NCI-H1417 treated with DMSO at 0.1 percent for 48 hours (cell line): Measurements from ENCODE around the gene CD180.

Experiments
- DNase-seq: peaks from one replicate; lab custom pipeline; 2025; lab: John Stamatoyannopoulos, UW

Gene CD180

GRCh38 chr5:67160985-67161384 lies 35.6 kb downstream of the CD180 start:
- no peak for DNase-seq

DNA sequence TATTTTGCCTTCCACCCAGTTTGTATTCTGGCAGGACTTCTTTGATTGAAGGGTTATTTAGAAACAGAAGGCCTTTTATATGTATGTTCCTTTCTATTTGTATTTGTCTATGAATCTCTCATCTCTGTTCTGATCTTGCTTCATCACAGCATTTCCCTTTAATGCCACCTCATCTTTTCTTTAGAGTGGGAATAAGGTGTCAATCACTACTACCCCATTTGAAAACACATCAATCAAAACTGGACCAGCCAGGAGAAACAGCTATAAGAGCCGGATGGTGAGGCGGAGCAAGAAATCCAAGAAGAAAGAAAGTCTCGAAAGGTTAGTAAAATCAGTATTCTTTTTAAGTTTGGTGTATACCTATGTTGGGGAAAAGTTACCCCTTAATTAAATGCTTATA lies 36.3 kb downstream of the CD180 start:
- no peak for DNase-seq

- no peak for DNase-seq
Measured at GRCh38 chr5:67156976-67157583, 39.5 kb downstream of the CD180 start.

DNA sequence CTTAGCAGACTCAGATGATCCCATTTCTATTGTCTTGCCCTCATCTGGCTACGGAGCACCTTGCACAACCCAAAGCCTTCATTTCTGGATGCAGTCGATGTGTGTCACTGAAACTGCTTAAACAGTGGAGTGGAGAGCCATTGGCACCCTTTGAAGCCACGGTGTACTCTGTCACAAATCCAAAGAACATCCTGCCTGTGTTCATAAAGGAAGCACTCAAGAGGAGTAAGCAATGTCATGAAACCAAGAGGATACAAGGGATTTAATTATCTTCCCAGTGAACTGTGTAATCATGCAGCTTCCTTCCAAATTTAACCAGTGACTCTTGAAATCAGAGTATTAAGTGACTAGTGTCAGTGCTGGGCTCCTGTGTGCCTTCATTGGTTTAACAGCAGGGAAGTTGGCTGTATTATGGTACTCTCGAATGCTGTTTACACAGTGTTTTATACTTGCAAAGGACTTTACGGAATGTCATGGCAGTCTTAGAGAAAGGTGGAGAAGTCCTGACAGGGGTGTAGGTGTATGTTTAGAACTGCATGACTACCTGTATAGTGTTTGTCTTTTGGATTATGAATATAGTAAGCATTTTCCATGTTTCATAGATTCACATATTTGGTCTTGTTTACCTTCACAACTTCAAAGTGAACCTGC lies 41.9 kb downstream of the CD180 start:
- DNase-seq: no peak

GRCh38 chr5:67153292-67153691 lies 43.3 kb downstream of the CD180 start:
- DNase-seq: no peak

DNA sequence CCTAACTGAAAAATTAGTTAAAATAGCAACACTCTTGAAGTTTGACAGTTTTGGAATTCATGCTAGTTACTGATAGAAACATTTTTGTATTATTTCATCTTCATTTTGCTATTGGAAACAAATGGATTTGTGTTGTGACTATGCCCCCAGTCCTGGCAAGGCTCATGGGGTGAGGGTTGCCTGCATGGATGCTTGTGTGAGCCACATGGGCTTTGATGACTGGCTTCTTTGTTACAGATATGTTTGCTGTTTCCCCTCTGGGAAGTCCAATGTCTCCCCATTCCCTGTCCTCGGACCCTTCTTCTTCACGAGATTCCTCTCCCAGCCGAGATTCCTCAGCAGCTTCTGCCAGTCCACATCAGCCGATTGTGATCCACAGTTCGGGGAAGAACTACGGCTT lies 44.2 kb downstream of the CD180 start:
- DNase-seq: no peak

- DNase-seq: no peak
Measured at GRCh38 chr5:67149951-67150523, 46.6 kb downstream of the CD180 start.

GRCh38 chr5:67149057-67149950 lies 47.3 kb downstream of the CD180 start:
- DNase-seq: no peak

DNA sequence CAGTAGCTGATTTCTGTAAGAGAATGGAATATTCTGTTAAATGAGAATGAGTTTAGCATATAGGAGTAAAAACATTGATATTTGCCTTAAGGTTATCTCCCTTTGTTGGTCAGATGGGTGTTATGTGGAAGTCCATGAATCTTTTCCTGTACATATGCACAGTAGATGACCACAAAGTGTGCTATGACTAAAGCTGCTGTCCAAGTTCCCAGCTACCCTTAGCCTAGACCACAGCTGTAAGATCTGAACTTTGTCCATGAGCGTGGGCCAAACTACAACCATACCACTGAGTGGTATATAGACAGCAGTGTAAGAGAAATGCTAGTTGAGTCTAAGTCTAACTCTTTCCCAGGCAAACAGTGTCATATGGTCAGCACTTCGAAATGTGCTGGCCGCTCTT lies 48.8 kb downstream of the CD180 start:
- no peak for DNase-seq

- no peak for DNase-seq
Measured at GRCh38 chr5:67146981-67147380, 49.6 kb downstream of the CD180 start.

DNA sequence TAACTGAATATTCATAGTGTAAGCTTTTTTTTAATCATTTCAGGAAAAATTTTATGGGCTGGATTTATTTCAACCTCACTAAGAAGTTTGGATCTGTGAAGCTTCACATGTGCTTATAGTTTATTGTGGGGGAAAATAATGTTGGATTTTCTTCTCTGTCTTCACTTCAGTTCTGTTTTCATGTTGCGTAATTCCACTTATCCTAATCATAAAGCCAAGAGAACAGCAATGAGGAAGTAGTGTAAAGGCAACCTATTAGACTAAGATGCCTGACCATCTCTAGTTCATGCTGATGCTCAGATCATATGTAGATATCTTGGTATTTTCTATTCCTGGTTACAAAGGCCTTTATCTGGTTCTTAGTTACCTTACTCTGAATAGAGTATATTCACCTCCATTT lies 50.0 kb downstream of the CD180 start:
- DNase-seq: no peak

DNA sequence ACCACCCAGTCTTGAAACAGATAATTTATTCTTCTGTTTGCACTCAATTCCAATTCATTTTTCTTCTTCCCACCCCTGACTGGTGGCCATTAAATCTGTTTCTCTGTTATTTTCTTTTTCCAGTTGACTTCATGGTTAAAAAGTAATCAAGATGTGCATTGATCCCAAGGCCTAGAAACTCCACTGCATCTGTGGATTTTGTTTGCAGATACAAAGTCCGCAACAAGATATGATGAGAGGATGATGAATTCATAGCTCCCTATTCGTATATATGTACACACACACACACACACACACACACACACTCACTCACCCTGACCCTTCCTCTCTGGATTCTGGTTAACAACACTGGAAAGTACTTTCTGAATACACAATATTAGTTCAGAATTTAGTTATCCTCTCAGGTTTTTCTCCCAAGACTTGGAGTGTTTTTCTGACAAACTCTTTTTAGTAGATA lies 52.4 kb downstream of the CD180 start:
- DNase-seq: no peak

DNA sequence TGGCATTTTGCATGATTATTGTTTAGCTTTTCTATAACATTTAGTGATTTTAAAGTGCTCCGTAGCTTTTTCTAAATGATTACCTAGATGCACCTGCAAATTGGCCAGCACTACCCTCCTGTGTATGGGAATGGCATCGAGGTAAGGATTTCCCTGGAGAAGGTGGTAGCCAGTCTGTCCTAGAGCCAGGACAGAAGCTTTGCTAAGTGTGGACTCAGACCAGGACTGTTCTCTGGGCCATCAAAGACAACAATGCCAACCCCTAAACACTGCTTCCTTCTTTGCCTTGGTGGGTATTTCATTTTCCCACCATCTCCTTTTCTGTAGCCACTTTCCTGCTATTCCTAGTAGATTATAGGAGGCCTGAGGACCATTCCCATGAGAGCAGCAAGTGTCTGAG lies 53.0 kb downstream of the CD180 start:
- no peak for DNase-seq

DNA sequence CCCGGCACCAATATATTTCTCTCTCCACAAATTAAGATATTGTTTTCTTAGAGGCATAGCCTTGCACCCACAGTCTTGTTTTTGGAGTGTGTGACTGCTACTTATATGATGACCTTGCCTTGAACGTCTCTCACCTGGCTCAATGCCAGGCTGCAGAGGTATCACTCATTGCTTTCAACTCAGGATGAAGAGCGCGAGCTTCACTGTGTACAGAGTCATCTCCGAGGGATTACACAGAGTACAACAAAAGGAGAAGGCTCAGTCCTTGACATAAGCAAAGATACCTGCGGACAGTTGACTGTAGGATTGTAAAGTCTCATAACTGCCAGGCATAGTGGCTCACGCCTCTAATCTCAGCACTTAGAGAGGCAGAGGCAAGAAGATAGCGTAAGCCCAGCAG lies 53.8 kb downstream of the CD180 start:
- DNase-seq: no peak

DNA sequence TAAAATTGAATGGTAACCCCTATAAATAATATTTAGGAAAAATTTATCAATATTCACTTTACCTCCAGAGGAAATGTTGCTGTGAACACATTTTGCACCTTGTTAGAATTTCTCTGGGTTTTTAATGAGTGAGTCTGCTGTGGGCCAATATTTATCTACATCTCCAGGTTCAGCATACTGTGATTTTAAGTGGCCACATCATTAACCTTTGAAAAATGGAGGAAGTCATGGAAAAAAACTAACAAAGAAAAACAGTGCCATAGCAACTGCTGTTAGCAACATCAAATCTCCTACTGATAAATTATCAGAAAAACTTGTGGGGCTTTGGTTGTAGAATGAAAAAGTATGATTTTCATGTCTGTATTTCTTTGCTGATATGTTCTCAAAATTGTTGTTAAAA lies 55.0 kb downstream of the CD180 start:
- no peak for DNase-seq

- DNase-seq: no peak
Measured at GRCh38 chr5:67140413-67140812, 56.2 kb downstream of the CD180 start.

DNA sequence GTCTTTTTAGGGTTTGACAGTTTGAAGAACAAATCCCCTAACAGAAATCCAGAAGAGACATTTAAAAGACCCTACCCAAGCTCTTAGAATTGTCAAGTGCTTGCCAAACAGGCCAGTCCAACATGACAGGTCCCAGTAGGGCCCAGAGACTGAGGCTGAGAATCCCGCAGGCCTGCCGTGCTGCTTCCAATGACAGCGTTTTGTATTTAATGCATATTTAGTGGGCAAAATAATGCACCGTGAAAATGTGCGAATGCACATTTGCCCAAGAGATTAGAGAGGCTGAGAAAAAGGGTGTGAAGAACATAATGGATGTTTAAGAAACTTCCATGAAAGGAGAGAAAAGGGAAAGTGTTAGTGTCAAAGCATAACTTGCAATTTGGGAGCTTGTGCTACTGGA lies 57.6 kb downstream of the CD180 start:
- no peak for DNase-seq

DNA sequence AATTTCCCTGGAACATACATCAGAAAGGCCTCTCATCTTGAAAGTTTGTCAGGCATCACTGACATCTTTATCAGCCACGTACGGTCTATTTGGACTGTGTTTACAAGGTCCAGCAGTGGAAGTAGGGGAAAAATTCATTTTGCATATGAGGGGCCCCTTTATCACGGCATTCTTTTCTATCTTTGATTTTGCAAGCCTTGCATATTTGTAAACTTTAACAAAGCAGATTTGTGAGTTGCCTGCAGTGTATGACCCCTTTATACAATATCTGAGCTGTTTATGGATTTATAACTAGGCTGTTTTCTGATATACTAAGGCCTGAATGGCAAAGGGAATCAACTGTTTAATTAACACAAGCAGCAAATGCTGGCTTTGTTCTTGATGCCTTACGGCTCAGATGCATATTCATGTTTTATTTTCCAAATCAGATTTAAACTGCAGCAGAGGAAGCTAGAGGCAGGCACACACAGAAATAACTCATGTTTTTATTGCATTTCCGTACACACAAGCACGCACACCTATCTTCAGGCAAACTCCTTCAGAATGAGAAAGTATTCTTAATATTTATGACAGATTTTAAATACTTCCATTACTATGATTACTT lies 61.1 kb downstream of the CD180 start:
- no peak for DNase-seq

DNA sequence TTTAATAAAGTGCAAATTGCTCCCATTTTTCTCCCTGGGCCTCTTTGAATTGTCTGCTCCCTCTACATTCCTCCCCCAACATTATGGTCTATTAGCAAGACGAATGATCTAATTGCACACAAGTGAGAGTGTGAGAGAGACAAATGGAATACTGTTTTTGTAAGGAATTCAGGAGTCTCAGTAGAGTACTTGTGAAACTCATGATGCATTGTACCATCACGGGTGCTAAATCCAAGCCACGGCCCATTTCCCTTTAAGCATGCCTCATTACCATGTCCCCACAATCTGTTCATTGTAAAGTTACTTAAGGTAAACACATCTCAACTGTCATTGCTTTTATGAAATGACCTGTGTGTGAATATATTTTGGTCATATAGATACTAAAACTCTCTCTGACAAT lies 62.8 kb downstream of the CD180 start:
- DNase-seq: no peak

- no peak for DNase-seq
Measured at GRCh38 chr5:67133217-67133616, 63.4 kb downstream of the CD180 start.

DNA sequence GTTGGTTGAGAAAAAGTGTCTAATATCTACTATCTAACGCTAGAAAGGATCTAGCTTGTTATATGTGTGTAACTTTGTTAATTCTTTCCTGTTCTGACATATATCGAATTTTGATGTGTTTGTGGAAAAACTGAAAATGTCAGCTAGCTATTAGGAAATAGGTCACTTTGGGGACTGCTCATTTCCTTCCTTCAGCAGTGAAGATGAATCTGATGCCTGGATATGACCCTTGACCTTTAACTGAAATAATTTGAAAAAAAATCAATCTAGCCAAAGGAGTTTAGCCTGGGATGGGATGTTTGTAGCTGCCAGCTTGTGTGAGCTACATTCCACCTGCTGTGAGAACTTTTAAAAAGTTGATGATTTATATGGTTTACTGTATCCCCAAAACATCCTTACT lies 66.8 kb downstream of the CD180 start:
- no peak for DNase-seq
